Measurements from ENCODE around the gene GNAI3.

- TF ChIP-seq CTCF (conservative IDR thresholded peaks at IDR 0.05; ENCODE audit: low read depth, low read length) (no peak), EZH2 (IDR thresholded peaks at IDR 0.05; ENCODE audit: borderline replicate concordance, low read depth, low read length, poor library complexity, severe bottlenecking) (no peak)
These were observed 14.0 kb upstream of the GNAI3 start for GRCh38 chr1:109534307-109534858.
